Measurements from ENCODE around the gene ZNF169.
"Not testable (repeated sequence)": the region's sequence is repeated elsewhere in the genome, so short reads cannot be mapped to it uniquely, and the experiment has no call there.

Gene ZNF169

GRCh38 chr9:94287877-94288513 lies 28.9 kb downstream of the ZNF169 start:
- no peak for DNase-seq

GRCh38 chr9:94289691-94290090 lies 30.6 kb downstream of the ZNF169 start:
- DNase-seq, result no peak

GRCh38 chr9:94298949-94299599 lies 40.0 kb downstream of the ZNF169 start:
- no peak for DNase-seq

GRCh38 chr9:94300470-94301301 lies 41.6 kb downstream of the ZNF169 start:
- no peak for DNase-seq

- no peak for DNase-seq
Measured at GRCh38 chr9:94301583-94301982, 42.5 kb downstream of the ZNF169 start.

- no peak for DNase-seq
Measured at GRCh38 chr9:94302426-94302825, 43.3 kb downstream of the ZNF169 start.

GRCh38 chr9:94303321-94303720 lies 44.2 kb downstream of the ZNF169 start:
- no peak for DNase-seq

GRCh38 chr9:94315034-94315984 lies 56.2 kb downstream of the ZNF169 start:
- not testable (repeated sequence) for DNase-seq

- DNase-seq, result not testable (repeated sequence)
Measured at GRCh38 chr9:94316236-94316635, 57.1 kb downstream of the ZNF169 start.

- DNase-seq, result not testable (repeated sequence)
Measured at GRCh38 chr9:94317949-94318657, 59.0 kb downstream of the ZNF169 start.

GRCh38 chr9:94322342-94322940 lies 63.3 kb downstream of the ZNF169 start:
- DNase-seq, result not testable (repeated sequence)

GRCh38 chr9:94323153-94323798 lies 64.2 kb downstream of the ZNF169 start:
- not testable (repeated sequence) for DNase-seq

GRCh38 chr9:94325583-94325982 lies 66.5 kb downstream of the ZNF169 start:
- DNase-seq, result not testable (repeated sequence)

- DNase-seq, result not testable (repeated sequence)
Measured at GRCh38 chr9:94328544-94328943, 69.4 kb downstream of the ZNF169 start, which contains the start of gene NUTM2F. NUTM2F (minus strand) TSS chr9:94328644; CDS start chr9:94328623, 21 bp downstream.

GRCh38 chr9:94336445-94336844 lies 77.3 kb downstream of the ZNF169 start:
- not testable (repeated sequence) for DNase-seq

GRCh38 chr9:94338723-94339122 lies 79.6 kb downstream of the ZNF169 start:
- not testable (repeated sequence) for DNase-seq

- not testable (repeated sequence) for DNase-seq
Measured at GRCh38 chr9:94339657-94340056, 80.6 kb downstream of the ZNF169 start.

- DNase-seq, result not testable (repeated sequence)
Measured at GRCh38 chr9:94340750-94341149, 81.7 kb downstream of the ZNF169 start.

GRCh38 chr9:94341703-94342102 lies 82.6 kb downstream of the ZNF169 start:
- DNase-seq, result not testable (repeated sequence)

GRCh38 chr9:94347451-94347850 lies 88.4 kb downstream of the ZNF169 start:
- DNase-seq, result not testable (repeated sequence)

- DNase-seq, result not testable (repeated sequence)
Measured at GRCh38 chr9:94348754-94349153, 89.7 kb downstream of the ZNF169 start.
